DMS153 treated with DMSO at 0.1 percent for 48 hours (cell line): ENCODE data around the gene SIM2.

ENCODE experiments used
- DNase-seq: peaks from one replicate; lab custom pipeline; 2025; ENCODE audit not compliant: unreplicated experiment; lab: John Stamatoyannopoulos, UW

SIM2 gene

DNA sequence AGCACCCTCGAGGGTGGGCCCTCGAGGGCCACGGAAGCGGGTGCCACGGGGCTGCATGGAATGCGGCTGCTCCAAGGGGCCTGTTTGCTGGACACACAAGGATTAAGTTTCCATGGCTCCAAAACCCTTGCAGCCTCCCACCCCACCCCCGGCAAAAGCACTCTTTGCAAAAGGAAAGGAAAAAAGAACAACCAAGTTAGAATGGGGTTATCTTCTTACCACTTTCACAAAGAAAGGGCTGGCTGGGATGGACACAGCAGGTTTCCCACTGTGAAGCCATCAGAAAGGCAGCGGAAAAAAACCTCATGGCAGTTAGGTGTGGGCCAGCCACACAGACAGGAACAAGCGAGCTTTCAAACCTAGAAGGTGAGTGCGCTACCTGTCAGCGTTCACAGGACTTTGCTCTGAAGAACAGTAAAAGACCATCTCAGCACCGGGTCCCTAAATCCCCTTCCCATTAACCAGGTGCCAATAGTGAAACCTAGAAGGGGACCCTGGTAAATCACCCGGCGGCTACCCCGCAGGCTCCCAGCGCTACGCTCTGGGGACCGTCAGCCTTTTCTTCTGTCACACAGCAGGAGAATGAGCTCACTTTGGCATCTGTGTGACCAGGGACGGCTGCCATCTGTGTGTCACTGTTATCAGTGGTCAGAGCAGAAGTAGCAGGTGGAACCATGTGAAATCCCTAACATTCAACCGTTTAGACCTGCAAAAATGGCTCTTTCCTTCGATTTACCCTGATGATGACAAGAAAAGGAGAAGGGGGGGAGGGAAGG lies 93.0 kb downstream of the SIM2 start:
- DNase-seq: no peak

GRCh38 chr21:36792505-36792967 lies 93.6 kb downstream of the SIM2 start:
- no peak for DNase-seq

DNA sequence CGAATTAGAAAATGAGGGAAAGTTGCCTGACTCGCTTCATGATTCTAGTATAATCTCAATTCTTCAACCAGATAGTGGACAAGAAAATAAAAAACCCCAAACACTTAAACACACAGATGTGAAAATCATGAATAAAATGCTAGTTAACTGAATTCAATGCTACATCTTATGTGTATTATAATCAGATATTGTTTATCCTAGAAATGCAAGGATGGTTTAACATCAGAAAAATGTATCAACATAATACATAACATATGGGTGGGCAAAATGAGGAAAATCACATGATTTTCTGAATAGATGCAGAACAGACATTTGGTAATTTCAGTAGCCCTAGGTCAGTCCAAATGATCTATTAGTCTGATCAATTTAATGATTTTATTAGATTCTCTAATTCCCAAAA lies 97.2 kb downstream of the SIM2 start:
- DNase-seq: no peak

GRCh38 chr21:36798491-36798890 lies 99.6 kb downstream of the SIM2 start:
- DNase-seq: no peak
